Mammary epithelial cell (primary cell): ENCODE data around the gene DDX10.

Experiments
- CTCF ChIP-seq, 2 donors: IDR thresholded peaks in 1 of 2; conservative IDR thresholded peaks in 1 of 2; 2 replicates each; pipeline ENCODE4 v1.5.1; 2011 to 2012; ENCODE audit warnings: inconsistent platforms in 2 of 2, low read length in 2 of 2, mild to moderate bottlenecking in 2 of 2, control low read depth in 1 of 2, low read depth in 1 of 2; ENCODE audit not compliant: insufficient read depth in 1 of 2; ENCODE audit errors: extremely low read depth in 1 of 2
- EZH2 ChIP-seq: IDR thresholded peaks from 2 replicates; pipeline ENCODE4 v1.6.1; 2012; ENCODE audit warnings: low read length, inconsistent platforms, borderline replicate concordance

- TF ChIP-seq CTCF (conservative IDR thresholded peaks at IDR 0.05 in 1 of 2, IDR thresholded peaks at IDR 0.05 in 1 of 2; ENCODE audit: extremely low read depth in 1 of 2, insufficient read depth in 1 of 2, low read depth in 1 of 2, low read length in 2 of 2): peak; percentile 35 to 65
- no peak for TF ChIP-seq EZH2
Observed at GRCh38 chr11:108788565-108789199, 123.8 kb downstream of the DDX10 start.
